CD4-positive, alpha-beta T cell treated with Interferon gamma for 1 hour (primary cell): ENCODE data around the gene CTNNA3.

ENCODE experiments used
- DNase-seq: peaks from one replicate; pipeline ENCODE4 v3.0.0-alpha.2; 2020

CTNNA3 gene

DNA sequence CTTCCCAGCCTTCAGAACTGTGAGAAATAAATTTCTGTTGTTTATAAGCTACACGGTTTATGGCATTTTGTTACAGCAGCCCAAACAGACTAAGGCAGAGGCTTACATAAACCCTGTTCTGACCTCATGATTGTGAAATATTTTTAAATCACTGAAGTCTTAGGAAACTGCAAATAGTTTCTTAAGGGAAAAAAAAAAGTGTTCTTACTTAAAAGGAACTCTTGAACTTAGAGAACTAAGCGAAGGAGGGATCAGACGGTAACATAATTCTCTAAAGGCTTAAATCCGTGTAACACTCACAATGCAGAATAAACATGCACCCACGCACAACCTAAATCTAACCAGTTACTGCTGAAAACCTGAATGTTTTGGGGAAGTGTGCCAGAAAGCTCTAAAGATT is 1519.2 kb downstream of the CTNNA3 start:
- DNase-seq, result no peak

GRCh38 chr10:66167816-66168215 is 1528.2 kb downstream of the CTNNA3 start:
- DNase-seq, result no peak

DNA sequence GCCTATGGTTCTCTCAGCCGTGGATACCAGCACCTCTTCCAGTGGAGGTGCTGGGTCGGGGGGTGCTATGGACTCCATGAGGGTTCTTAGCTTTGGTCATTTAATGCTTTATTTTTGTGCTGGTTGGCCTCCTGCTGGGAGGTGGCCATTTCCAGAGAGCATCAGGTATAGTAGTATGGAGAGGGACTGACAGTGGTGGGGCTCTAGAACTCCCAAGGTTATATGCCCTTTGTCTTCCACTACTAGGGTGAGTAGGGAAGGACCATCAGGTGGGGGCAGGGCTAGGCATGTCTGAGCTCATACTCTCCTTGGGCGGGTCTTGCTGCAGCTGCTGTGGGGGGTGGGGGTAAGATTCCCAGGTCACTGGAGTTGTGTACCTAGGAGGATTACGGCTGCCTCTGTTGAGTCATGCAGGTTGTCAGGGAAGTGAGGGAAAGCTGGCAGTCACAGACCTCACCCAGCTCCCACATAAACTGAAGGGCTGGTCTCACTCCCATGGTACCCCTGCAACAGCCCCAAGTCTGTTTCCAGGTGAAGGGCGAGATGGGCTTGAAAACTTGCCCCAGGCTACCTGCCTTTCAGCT is 1533.3 kb downstream of the CTNNA3 start:
- no peak for DNase-seq

- DNase-seq, result no peak
Observed at GRCh38 chr10:66151346-66151745, 1544.6 kb downstream of the CTNNA3 start.

GRCh38 chr10:66148312-66148711 is 1547.7 kb downstream of the CTNNA3 start:
- DNase-seq, result no peak

DNA sequence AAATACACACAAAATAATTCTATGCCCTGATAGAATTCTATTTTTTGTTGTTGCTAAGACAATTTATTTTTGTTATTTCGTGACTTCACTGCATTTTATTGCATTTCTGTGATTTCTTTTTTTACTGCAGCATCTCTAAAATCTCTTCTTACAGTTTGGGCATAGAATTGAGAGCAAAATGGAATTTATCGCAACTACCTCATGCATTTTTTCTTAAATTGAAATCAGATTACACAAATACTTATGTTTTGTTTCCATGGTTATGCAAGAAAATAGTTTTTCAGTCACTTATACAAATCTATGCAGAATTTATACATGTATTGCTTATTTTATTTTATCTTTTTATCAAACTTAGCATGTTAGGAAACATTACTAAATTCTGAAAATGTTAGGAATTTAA is 1552.0 kb downstream of the CTNNA3 start:
- no peak for DNase-seq

DNA sequence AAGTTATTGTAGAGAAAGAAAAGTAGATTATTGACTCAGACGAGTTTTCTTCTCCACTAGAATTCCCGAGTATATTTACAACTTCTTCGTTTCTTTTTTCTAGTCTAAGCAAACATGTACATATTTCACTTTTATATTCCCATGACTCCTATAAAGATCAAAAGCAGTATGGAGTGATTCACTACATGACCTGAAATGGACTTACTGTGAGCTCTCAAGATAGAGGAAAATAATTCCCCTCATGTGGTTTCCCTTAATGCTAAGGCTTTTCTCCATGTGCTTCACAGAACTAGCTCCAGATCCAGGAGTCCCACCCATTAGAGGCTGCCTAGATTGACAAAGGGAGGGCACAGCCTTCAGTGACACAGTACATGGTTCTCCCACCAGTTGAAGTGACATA is 1593.2 kb downstream of the CTNNA3 start:
- no peak for DNase-seq

GRCh38 chr10:66098595-66099480 is 1597.2 kb downstream of the CTNNA3 start:
- no peak for DNase-seq

- no peak for DNase-seq
Observed at GRCh38 chr10:66095610-66096009, 1600.4 kb downstream of the CTNNA3 start.

DNA sequence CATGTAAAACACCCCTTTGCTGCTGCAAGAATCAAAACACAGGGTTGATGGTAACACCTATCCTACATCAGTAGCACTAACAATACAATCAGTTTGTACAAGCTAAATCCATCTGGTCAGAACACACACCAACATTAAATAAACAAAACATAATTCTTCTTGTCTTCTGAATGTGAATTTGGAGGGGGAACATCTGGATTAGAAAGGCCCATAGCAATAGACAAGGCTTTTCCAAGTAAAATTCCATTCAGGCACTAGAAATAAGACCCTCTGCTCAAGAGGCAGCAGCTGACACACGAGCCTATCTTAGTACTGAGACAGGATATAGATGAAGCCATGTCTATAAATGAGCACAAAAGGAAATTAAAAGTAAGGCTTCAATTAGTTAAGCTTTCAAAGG is 1610.1 kb downstream of the CTNNA3 start:
- no peak for DNase-seq

DNA sequence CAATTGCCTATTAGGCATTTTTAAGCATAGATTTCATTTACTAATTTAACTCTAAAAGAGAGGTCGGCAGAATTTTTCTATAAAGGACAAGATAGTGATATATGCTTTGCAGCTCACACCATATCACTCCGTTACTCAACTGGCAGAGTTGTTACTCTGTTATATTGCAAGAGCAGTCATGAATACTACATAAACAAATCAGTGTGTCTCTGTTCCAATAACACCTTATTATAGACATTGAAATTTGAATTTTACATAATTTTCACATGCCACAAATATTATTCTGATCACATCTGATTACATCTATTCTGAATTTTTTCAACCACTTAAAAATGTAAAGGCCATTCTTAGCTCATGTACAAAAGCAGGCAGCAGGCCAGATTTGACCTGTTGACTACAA is 1624.1 kb downstream of the CTNNA3 start:
- DNase-seq, result no peak

GRCh38 chr10:66058594-66058993 is 1637.4 kb downstream of the CTNNA3 start:
- no peak for DNase-seq

GRCh38 chr10:66049335-66049734 is 1646.7 kb downstream of the CTNNA3 start:
- no peak for DNase-seq

DNA sequence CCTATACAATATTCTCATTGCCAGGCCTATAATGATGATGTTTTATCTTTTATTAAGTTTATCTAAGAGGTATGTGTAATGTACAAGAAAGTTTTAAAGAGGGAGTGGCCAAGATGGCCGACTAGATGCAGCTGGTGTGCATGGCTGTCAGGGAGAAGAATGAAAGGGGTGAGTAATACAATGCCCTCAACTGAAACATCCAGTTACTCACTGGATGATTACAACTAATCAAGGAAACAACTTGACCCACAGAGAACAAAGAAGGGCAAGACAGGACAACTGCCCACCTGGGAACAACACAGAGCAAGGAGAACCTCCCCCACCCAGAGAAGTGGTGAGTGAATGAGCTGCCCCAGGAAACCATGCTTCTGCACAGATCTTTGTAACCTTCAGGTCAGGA is 1650.1 kb downstream of the CTNNA3 start:
- DNase-seq, result no peak

DNA sequence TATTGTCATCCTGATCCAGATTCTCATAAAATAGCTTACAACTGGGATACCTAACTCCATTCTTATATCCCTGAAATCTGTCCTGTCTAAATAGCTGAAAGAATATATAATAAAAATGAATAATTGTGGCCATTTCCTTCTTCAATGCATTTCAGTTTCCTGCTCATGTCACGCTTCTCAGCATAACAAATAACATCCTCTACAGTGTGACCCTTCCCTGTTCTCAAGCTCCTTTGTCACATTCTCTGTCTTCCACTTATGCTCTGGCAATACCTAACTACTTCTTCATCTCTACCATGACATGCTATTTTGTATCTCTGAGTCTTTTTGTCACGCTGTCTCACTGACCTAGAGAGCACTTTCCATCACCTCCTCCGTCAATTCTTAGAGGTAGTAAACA is 1654.2 kb downstream of the CTNNA3 start:
- DNase-seq, result no peak

GRCh38 chr10:66038623-66039022 is 1657.4 kb downstream of the CTNNA3 start:
- no peak for DNase-seq

DNA sequence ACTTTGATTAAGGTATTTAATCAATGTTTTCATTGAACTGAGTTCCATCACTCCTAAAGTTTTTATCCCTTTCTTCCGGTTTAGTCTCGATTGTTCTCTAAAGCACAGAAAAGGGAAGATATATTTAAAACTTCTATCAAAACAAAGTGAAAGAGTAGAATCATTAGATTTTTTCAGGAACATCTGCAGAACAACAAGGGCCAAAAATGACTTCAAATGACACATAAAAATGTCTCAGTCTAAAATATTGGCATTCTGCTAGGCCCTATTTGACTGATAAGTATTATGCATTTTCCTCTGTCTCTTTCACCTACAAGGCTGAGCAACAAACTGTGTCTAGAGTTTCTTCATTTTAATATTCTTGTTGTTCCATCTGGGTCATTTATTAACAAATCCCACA is 1669.7 kb downstream of the CTNNA3 start:
- DNase-seq, result no peak

DNA sequence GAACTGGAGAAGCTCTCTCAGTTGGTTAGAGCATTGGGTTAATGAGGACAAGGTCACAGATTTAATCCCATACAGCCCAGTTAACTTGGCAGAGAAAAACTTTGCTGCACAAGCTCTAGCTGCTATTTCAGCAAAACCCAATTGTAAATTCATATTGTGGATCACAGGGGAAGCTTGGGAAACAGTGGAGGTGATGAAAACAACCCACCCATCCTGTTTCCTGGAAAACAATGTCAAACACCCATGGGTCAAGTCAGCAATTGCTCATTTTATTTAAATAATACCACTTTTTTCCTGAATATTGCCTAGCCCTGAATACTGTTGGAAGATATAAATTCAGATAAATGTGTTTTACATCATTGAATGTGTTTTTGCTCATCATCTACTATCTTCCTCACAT is 1670.8 kb downstream of the CTNNA3 start:
- DNase-seq, result no peak

DNA sequence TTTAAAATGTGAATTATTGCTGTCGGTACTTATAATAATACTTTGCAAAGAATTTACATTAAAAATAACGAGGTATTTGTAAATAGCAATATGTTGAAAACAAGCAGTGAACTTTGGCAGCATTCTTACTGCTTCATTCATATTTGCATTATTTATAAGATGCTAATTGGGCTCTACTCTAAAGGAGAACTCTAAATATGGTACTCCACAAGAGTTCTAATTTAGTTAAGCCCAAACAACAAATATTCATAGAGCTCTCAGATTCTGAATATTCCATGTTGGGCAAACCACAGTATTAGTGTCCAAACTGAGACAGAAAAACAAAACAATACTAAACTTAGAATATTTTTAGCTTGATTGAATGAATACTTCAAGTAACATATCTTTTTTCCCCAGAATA is 1674.6 kb downstream of the CTNNA3 start:
- no peak for DNase-seq

GRCh38 chr10:66008221-66008620 is 1687.8 kb downstream of the CTNNA3 start:
- DNase-seq, result no peak

- DNase-seq, result no peak
Observed at GRCh38 chr10:66006411-66006810, 1689.6 kb downstream of the CTNNA3 start.

DNA sequence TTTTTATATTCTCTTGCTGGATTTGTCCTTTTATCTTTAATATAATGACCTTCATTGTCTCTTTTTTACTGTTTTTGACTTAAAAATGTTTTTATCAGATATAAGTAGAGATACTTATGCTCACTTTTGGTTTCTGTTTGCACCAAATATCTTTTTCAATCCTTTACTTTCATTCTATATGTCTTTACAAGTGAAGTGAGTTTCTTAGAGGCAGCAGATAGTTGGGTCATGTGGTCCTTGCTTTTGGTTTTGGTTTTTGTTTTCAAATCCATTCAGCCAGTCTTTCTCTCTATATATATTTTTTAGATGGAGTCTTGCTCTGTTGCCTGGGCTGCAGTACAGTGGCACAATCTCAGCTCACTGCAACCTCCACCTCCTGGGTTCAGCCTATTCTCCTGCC is 1702.5 kb downstream of the CTNNA3 start:
- no peak for DNase-seq

GRCh38 chr10:65968871-65969270 is 1727.1 kb downstream of the CTNNA3 start:
- no peak for DNase-seq

DNA sequence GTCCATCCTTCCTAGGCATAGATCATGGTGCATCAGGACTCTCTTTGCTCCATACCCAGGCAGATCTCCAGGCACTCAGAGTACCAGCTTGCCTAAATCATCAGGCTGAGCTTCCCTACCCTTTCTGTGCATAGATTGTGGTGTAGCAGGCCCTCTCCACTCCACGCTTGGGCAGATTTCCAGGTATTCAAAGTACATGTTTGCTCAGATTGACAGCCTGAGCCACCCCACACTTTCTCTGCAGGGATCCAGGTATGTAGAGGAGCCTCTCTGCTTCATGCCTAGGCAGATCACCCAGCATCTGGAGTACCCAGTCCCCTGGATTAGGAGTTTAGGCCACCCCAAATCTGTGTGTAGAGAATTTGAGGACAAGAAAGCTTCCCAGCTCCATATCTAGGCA is 1727.6 kb downstream of the CTNNA3 start:
- DNase-seq, result no peak

DNA sequence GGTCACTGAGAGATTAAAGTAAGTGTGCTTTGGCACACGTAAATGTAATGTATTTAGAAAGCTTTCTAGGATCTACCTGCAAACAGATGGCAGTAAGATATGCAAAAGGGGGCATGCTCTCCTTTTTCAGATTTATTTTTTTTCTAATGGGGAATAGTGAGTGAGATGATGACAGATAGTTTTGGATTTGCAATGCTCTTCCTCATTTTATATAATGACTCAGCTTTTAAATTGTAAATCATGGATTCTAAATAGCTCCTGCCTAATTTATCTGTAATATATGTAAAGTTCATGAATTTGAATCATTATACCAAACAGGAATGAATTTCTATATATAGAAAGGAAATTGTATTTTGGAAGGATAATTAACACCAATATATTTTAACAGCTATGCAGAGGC is 1731.8 kb downstream of the CTNNA3 start:
- no peak for DNase-seq
